OCI-LY1 (cell line): ENCODE measurements around the gene PRG2.

Experiments
- H2AFZ ChIP-seq: fragments of 200-600 bp; sonication (generic), shearing (Covaris generic); 2 replicates; pipeline ENCODE4 v1.6.0; 2014; ENCODE audit warnings: antibody characterized with exemption, mild to moderate bottlenecking, low read length
- H3F3A ChIP-seq: fragments of 200-600 bp; sonication (generic), shearing (Covaris generic); 2 replicates; pipeline ENCODE4 v1.6.0; 2014; ENCODE audit warnings: mild to moderate bottlenecking, antibody characterized with exemption, low read length, moderate library complexity; ENCODE audit not compliant: insufficient read depth
- H3K27ac ChIP-seq: fragments of 200-600 bp; sonication (generic); 2 replicates; pipeline ENCODE4 v1.5.1; 2014; ENCODE audit warnings: low read length, mixed run types, mild to moderate bottlenecking, low read depth; ENCODE audit not compliant: poor library complexity, severe bottlenecking
- H3K27me3 ChIP-seq: fragments of 200-600 bp; sonication (generic); 2 replicates; pipeline ENCODE4 v1.6.0; 2014; ENCODE audit warnings: antibody characterized with exemption, mild to moderate bottlenecking, low read length, moderate library complexity; ENCODE audit not compliant: insufficient read depth
- H3K36me3 ChIP-seq: fragments of 200-600 bp; sonication (generic); 2 replicates; pipeline ENCODE4 v1.6.1; 2014; ENCODE audit warnings: mild to moderate bottlenecking, antibody characterized with exemption, low read length, moderate library complexity, mixed read lengths; ENCODE audit not compliant: insufficient read depth
- H3K4me1 ChIP-seq: fragments of 200-600 bp; sonication (generic); 2 replicates; pipeline ENCODE4 v1.5.1; 2014; ENCODE audit warnings: mild to moderate bottlenecking, low read length, moderate library complexity; ENCODE audit not compliant: insufficient read depth, severe bottlenecking
- H3K4me2 ChIP-seq: fragments of 200-600 bp; sonication (generic), shearing (Covaris generic); 2 replicates; pipeline ENCODE4 v1.6.1; 2014; ENCODE audit warnings: low read length
- H3K4me3 ChIP-seq: fragments of 200-600 bp; sonication (generic); 2 replicates; pipeline ENCODE4 v1.5.1; 2014; ENCODE audit warnings: low read length, low read depth, mild to moderate bottlenecking, mixed read lengths; ENCODE audit not compliant: poor library complexity, severe bottlenecking
- H3K79me2 ChIP-seq: fragments of 200-600 bp; shearing (Covaris generic); 2 replicates; pipeline ENCODE4 v1.6.1; 2016; ENCODE audit warnings: mixed run types, low read length, mixed read lengths; ENCODE audit not compliant: insufficient read depth
- H3K9ac ChIP-seq: fragments of 200-600 bp; sonication (generic), shearing (Covaris generic); 2 replicates; pipeline ENCODE4 v1.6.1; 2014; ENCODE audit warnings: mild to moderate bottlenecking, low read length, mixed read lengths
- H3K9me2 ChIP-seq: fragments of 200-600 bp; sonication (generic), shearing (Covaris generic); 2 replicates; pipeline ENCODE4 v1.6.1; 2014; ENCODE audit warnings: low read depth, mild to moderate bottlenecking, low read length, mixed read lengths
- H3K9me3 ChIP-seq: fragments of 200-600 bp; shearing (Covaris generic); 2 replicates; pipeline ENCODE4 v1.6.1; 2014; ENCODE audit warnings: low read length, mixed read lengths
- H4K20me1 ChIP-seq: fragments of 200-600 bp; sonication (generic), shearing (Covaris generic); 2 replicates; pipeline ENCODE4 v1.6.0; 2016; ENCODE audit warnings: mild to moderate bottlenecking, low read length; ENCODE audit not compliant: insufficient read depth
- CTCF ChIP-seq: fragments of 200-600 bp; sonication (generic), shearing (Covaris generic); IDR thresholded peaks from 2 replicates; pipeline ENCODE4 v1.5.1; 2017; ENCODE audit warnings: mild to moderate bottlenecking, antibody characterized with exemption, low read length, moderate library complexity, mixed read lengths
- EZH2 ChIP-seq: fragments of 200-600 bp; sonication (generic), shearing (Covaris generic); IDR thresholded peaks from 2 replicates; pipeline ENCODE4 v1.8.0; 2017; ENCODE audit warnings: borderline replicate concordance, mixed run types, mild to moderate bottlenecking, antibody characterized with exemption, low read length, moderate library complexity, mixed read lengths

PRG2 gene

GRCh38 chr11:57421805-57422204, 31.4 kb upstream of the PRG2 start:
- Histone ChIP-seq H3K4me3 (no peak overlapping the region), H3K27ac (no peak overlapping the region), H2AFZ (no peak overlapping the region), H3K9ac (no peak overlapping the region), H3K79me2 (peaks cover 13% of the 10 kb centered on the region), H3K9me2 (no peaks in the 10 kb centered on the region), H3K4me2 (no peak overlapping the region), H3K9me3 (no peaks in the 10 kb centered on the region), H3K36me3 (peaks cover 94% of the 10 kb centered on the region), H3K27me3 (no peaks in the 10 kb centered on the region), H4K20me1 (no peaks in the 10 kb centered on the region), H3K4me1 (peaks cover 31% of the 10 kb centered on the region), H3F3A (no peaks in the 10 kb centered on the region)
- TF ChIP-seq CTCF (no peak), EZH2 (no peak)

- H2AFZ ChIP-seq = no peak overlapping the region
- no peaks in the 10 kb centered on the region for H3K9me2 ChIP-seq
- H3K36me3 ChIP-seq = peaks cover 100% of the 10 kb centered on the region
- H3K27me3 ChIP-seq = no peaks in the 10 kb centered on the region
- H3K4me2 ChIP-seq = no peak overlapping the region
- peaks cover 8% of the 10 kb centered on the region for H3K79me2 ChIP-seq
- H4K20me1 ChIP-seq = no peaks in the 10 kb centered on the region
- H3K4me1 ChIP-seq = peaks cover 25% of the 10 kb centered on the region
- H3K27ac ChIP-seq = no peak overlapping the region
- H3K9me3 ChIP-seq = no peaks in the 10 kb centered on the region
- TF ChIP-seq CTCF (no peak), EZH2 (no peak)
- no peak overlapping the region for H3K9ac ChIP-seq
- H3K4me3 ChIP-seq = no peak overlapping the region
- no peaks in the 10 kb centered on the region for H3F3A ChIP-seq
Measured at GRCh38 chr11:57421066-57421465, 30.6 kb upstream of the PRG2 start.

GRCh38 chr11:57419146-57419545, 28.7 kb upstream of the PRG2 start:
- Histone ChIP-seq H4K20me1 (no peaks in the 10 kb centered on the region), H3K36me3 (peaks cover 99% of the 10 kb centered on the region), H3K9ac (no peak overlapping the region), H3K27ac (no peak overlapping the region), H3K79me2 (no peaks in the 10 kb centered on the region), H3K27me3 (no peaks in the 10 kb centered on the region), H3K9me2 (no peaks in the 10 kb centered on the region), H3F3A (no peaks in the 10 kb centered on the region), H3K4me3 (no peak overlapping the region), H2AFZ (no peak overlapping the region), H3K4me1 (peaks cover 6% of the 10 kb centered on the region), H3K9me3 (no peaks in the 10 kb centered on the region), H3K4me2 (no peak overlapping the region)
- TF ChIP-seq EZH2 (no peak), CTCF (no peak)
